NT2/D1 (cell line): ENCODE results near the gene TEC.

Source experiments
- DNase-seq: peaks from one replicate; pipeline ENCODE4 v3.0.0-alpha.2; 2011; ENCODE audit warnings: low read depth, low spot score
- H3K27me3 ChIP-seq: 2 replicates; pipeline ENCODE4 v1.6.0; 2011; ENCODE audit warnings: mild to moderate bottlenecking; ENCODE audit not compliant: insufficient read length, insufficient read depth
- H3K36me3 ChIP-seq: 2 replicates; pipeline ENCODE4 v1.6.1; 2011; ENCODE audit warnings: mild to moderate bottlenecking, low read length, mixed read lengths; ENCODE audit not compliant: insufficient read depth, insufficient read length
- H3K4me1 ChIP-seq: 2 replicates; pipeline ENCODE4 v1.5.1; 2011; ENCODE audit not compliant: insufficient read depth, insufficient read length
- H3K4me3 ChIP-seq: 2 replicates; pipeline ENCODE4 v1.5.1; 2011; ENCODE audit warnings: low read depth; ENCODE audit not compliant: insufficient read length
- H3K9ac ChIP-seq: 2 replicates; pipeline ENCODE4 v1.6.0; 2011; ENCODE audit warnings: low read depth; ENCODE audit not compliant: insufficient read length
- H3K9me3 ChIP-seq: 2 replicates; pipeline ENCODE4 v1.5.1; 2011; ENCODE audit warnings: mild to moderate bottlenecking, low read length; ENCODE audit not compliant: insufficient read depth
- SUZ12 ChIP-seq: IDR thresholded peaks from 2 replicates; pipeline ENCODE4 v1.6.1; 2011; ENCODE audit not compliant: insufficient read length, insufficient read depth; ENCODE audit errors: extremely low read depth
- YY1 ChIP-seq: IDR thresholded peaks from 2 replicates; pipeline ENCODE4 v1.6.1; 2011; ENCODE audit not compliant: insufficient read length, insufficient read depth
- ZNF274 ChIP-seq: IDR thresholded peaks from 2 replicates; pipeline ENCODE4 v1.6.1; 2011; ENCODE audit warnings: mild to moderate bottlenecking, low read depth, low read length

TEC gene

GRCh38 chr4:48247142-48247877 lies 22.3 kb downstream of the TEC start:
- Histone ChIP-seq H3K9ac (no peak overlapping the region), H3K27me3 (no peaks in the 10 kb centered on the region), H3K36me3 (no peaks in the 10 kb centered on the region), H3K9me3 (0 out of 2 replicates have a peak, but pooled peaks cover 5% of the 10 kb centered on the region), H3K4me3 (no peak overlapping the region), H3K4me1 (no peaks in the 10 kb centered on the region)
- no peak for DNase-seq
- TF ChIP-seq ZNF274 = no peak
- TF ChIP-seq SUZ12 = no peak
- no peak for TF ChIP-seq YY1

- DNase-seq = no peak
- H3K36me3 ChIP-seq = no peaks in the 10 kb centered on the region
These were observed 25.0 kb downstream of the TEC start for GRCh38 chr4:48244665-48245064.

GRCh38 chr4:48243887-48244286 lies 25.8 kb downstream of the TEC start:
- TF ChIP-seq ZNF274 (no peak), YY1 (no peak), SUZ12 (no peak)

More at GRCh38 chr4:48244665-48245064, 25.0 kb downstream of the TEC start:
- Histone ChIP-seq H3K9me3 (0 out of 2 replicates have a peak, but pooled peaks cover 5% of the 10 kb centered on the region), H3K9ac (no peak overlapping the region), H3K4me3 (no peak overlapping the region), H3K27me3 (no peaks in the 10 kb centered on the region), H3K4me1 (no peaks in the 10 kb centered on the region)
- TF ChIP-seq ZNF274 (no peak), SUZ12 (no peak), YY1 (no peak)

GRCh38 chr4:48243429-48243828 lies 26.2 kb downstream of the TEC start:
- Histone ChIP-seq H3K27me3 (no peaks in the 10 kb centered on the region), H3K4me3 (no peak overlapping the region), H3K36me3 (no peaks in the 10 kb centered on the region), H3K9ac (no peak overlapping the region), H3K9me3 (0 out of 2 replicates have a peak, but pooled peaks cover 5% of the 10 kb centered on the region), H3K4me1 (no peaks in the 10 kb centered on the region)
- TF ChIP-seq ZNF274 (no peak), YY1 (no peak)
- DNase-seq = no peak

More at GRCh38 chr4:48243887-48244286, 25.8 kb downstream of the TEC start:
- Histone ChIP-seq H3K9me3 (0 out of 2 replicates have a peak, but pooled peaks cover 5% of the 10 kb centered on the region), H3K4me3 (no peak overlapping the region), H3K4me1 (no peaks in the 10 kb centered on the region), H3K36me3 (no peaks in the 10 kb centered on the region), H3K27me3 (no peaks in the 10 kb centered on the region), H3K9ac (no peak overlapping the region)
- no peak for DNase-seq

GRCh38 chr4:48242511-48243195 lies 27.0 kb downstream of the TEC start:
- no peak overlapping the region for H3K4me3 ChIP-seq
- H3K9me3 ChIP-seq = 0 out of 2 replicates have a peak, but pooled peaks cover 5% of the 10 kb centered on the region
- H3K36me3 ChIP-seq = no peaks in the 10 kb centered on the region
- H3K9ac ChIP-seq = no peak overlapping the region
- no peaks in the 10 kb centered on the region for H3K27me3 ChIP-seq
- H3K4me1 ChIP-seq = no peaks in the 10 kb centered on the region
- TF ChIP-seq ZNF274 (no peak), YY1 (no peak), SUZ12 (no peak)
- DNase-seq = no peak

- Histone ChIP-seq H3K9me3 (0 out of 2 replicates have a peak, but pooled peaks cover 3% of the 10 kb centered on the region), H3K27me3 (no peaks in the 10 kb centered on the region), H3K4me1 (no peaks in the 10 kb centered on the region), H3K36me3 (no peaks in the 10 kb centered on the region), H3K9ac (no peak overlapping the region), H3K4me3 (no peak overlapping the region)
- no peak for DNase-seq
- TF ChIP-seq SUZ12 (no peak), YY1 (no peak), ZNF274 (no peak)
These were observed 27.9 kb downstream of the TEC start for GRCh38 chr4:48241731-48242130.

- Histone ChIP-seq H3K27me3 (no peaks in the 10 kb centered on the region), H3K4me3 (no peak overlapping the region), H3K36me3 (no peaks in the 10 kb centered on the region), H3K9ac (no peak overlapping the region), H3K9me3 (no peaks in the 10 kb centered on the region), H3K4me1 (no peaks in the 10 kb centered on the region)
- no peak for TF ChIP-seq ZNF274
- DNase-seq = no peak
These were observed 31.5 kb downstream of the TEC start for GRCh38 chr4:48237996-48238645.
